Activated naive CD8-positive, alpha-beta T cell (primary cell): ENCODE results near the gene WNK3.
A peak's percentile ranks its signal among the peaks of the same experiment; 100 is the strongest.

Source experiments
- H3K27ac Mint-ChIP-seq: one replicate; pipeline ENCODE4 v1.8.0; 2021; ENCODE audit warnings: mixed read lengths
- H3K27me3 Mint-ChIP-seq: one replicate; pipeline ENCODE4 v1.8.0; 2021; ENCODE audit warnings: mixed read lengths
- H3K36me3 Mint-ChIP-seq: one replicate; pipeline ENCODE4 v1.8.0; 2021; ENCODE audit warnings: mixed read lengths
- H3K4me1 Mint-ChIP-seq: one replicate; pipeline ENCODE4 v1.8.0; 2021; ENCODE audit warnings: low read depth, mixed read lengths
- H3K4me3 Mint-ChIP-seq: one replicate; pipeline ENCODE4 v1.8.0; 2021; ENCODE audit warnings: mild to moderate bottlenecking, mixed read lengths
- H3K9me3 Mint-ChIP-seq: one replicate; pipeline ENCODE4 v1.8.0; 2021; ENCODE audit warnings: low read depth, mixed read lengths

WNK3 gene

DNA sequence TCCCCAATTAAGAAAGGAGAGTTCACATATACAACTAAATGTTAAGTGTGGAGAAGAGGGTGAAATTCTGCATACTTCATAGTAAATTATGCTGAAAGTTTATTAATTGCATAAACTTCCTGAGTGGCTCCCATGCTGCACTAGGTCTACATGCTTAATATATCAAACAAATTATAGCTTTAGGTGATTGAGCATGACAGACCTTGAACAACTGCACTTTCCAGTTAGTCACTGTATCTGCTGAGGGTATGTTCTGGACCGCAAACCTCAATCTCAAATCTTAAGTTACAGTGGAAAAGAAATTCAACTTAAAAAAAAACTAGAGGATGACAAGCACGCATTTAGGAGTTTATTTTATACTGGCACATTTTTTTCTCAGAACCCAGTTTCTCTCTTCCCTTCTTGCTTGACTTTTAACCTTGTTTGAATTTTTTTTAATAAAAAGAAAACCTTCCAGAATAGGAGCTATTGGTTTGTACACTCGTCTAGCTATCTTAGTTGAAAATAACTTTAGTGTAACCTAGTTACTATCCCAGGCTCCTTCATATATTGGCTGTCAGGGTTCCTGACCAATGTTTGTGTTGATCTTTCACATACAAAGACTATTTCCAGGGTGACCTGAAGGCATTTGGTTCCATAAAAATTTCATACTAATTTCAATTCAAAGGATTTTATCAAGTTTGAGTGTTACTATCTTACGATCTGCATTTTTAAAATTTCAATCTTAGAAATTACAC, 164.6 kb downstream of the WNK3 start:
- Mint-ChIP-seq H3K9me3 (no peaks in the 10 kb centered on the region), H3K4me1 (no peaks in the 10 kb centered on the region), H3K27me3 (no peaks in the 10 kb centered on the region), H3K36me3 (no peaks in the 10 kb centered on the region), H3K27ac (no peak overlapping the region), H3K4me3 (no peak overlapping the region)

DNA sequence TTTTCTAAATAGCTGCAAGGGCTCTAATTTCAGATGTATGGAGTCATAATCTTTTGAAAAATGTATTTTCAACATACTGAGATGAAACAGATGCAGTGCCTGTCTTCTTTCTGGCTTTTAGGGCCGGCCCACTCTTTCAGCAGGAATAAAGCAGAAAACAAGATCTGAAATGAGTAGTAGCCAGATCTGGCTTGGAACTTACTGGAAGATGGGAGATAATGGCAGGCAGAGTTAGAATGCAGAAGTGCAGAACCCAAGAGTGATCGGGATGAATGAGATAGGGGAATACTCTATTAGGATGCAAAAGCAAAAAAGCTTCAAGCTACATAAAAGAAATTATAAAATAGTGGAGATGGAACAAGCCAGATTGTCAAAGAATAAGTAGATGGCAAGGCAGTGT, 173.4 kb downstream of the WNK3 start:
- no peaks in the 10 kb centered on the region for H3K9me3 Mint-ChIP-seq
- peaks cover 28% of the 10 kb centered on the region for H3K4me1 Mint-ChIP-seq
- H3K36me3 Mint-ChIP-seq: peaks cover 2% of the 10 kb centered on the region
- no peak overlapping the region for H3K27ac Mint-ChIP-seq
- no peaks in the 10 kb centered on the region for H3K27me3 Mint-ChIP-seq
- no peak overlapping the region for H3K4me3 Mint-ChIP-seq

DNA sequence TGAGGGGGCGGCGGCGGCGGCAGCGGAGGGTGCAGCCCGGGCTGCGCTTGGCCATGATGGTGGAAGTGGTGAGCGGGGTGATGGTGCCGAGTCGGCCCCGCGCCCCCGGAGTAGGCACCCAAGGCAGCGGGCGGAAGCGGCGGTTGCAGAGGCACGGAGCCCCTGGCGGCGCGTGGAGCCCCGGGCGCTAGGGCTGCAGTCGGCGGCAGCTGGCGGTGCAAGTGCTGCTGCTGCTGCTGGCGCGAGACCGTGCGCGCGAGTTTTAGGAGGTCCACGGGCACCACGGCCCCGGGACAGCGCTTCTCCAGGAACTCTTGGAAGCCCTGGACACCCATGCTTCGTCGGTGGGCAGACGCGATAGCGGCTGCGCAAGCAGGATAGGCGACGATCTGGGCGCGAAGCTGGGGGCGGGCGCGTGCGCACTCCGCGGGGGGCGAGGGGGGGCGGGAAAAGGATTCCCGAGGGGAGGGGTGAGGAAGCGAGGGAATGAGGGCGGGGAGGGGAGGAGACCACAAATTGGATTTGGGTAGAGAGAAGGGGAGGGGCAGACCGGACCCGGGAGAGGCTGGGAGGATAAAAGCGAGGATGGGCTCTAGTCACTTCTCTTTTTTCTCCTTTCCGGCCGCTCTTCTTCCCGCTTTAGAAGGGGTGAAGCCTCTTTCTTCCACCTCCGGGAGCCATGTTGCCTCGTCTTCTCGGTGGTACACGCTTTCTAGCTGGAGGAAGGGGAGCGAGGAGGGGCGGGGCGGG, 174.8 kb downstream of the WNK3 start, which contains the start of gene FAM120C:
Gene FAM120C (minus strand): TSS at position 391 of the 750 bp plus-strand sequence. CDS start 56 bp downstream, at position 335.
- H3K27me3 Mint-ChIP-seq: no peaks in the 10 kb centered on the region
- no peaks in the 10 kb centered on the region for H3K9me3 Mint-ChIP-seq
- peaks cover 40% of the 10 kb centered on the region for H3K4me1 Mint-ChIP-seq
- peak within 1 kb of the TSS; percentile 91 for H3K27ac Mint-ChIP-seq
- H3K36me3 Mint-ChIP-seq: peaks cover 3% of the 10 kb centered on the region
- peak within 1 kb of the TSS; percentile 94 for H3K4me3 Mint-ChIP-seq

DNA sequence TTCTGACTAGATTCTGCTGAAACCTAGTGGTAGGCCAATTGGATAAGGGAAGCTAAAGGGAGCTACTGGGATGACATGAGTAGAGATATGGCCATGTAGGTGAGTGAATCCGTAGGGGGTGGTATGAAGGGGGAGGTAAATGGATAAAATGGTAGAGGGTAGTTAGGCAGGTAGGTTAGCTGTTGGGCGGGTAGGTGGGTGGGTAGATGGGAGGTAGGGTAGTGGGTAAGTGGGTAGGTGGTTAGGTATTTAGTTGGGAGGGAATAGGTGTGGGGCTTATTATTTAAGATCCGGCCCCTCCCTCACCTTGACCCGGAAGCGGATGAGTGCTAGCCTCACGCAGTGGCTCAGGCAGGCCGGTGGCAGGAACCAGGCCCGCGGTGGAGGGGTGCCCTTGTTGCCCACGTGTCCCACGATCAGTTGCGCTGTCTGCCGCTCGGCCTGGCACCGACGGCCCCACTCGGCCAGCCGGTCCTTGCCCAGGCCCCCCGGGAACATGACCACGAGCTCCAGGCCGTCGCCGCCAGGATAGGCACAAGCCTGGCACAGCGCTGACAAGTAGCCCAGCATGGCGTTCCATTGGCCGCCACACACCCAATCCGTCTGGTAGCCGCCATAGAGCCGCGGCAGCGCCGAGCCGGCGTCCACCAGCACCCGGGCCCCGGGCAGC, 175.5 kb downstream of the WNK3 start:
- Mint-ChIP-seq H3K4me1 (peaks cover 47% of the 10 kb centered on the region), H3K27me3 (no peaks in the 10 kb centered on the region), H3K27ac (peak overlapping the region; percentile 91), H3K36me3 (peaks cover 3% of the 10 kb centered on the region), H3K4me3 (peak overlapping the region; percentile 94), H3K9me3 (no peaks in the 10 kb centered on the region)

DNA sequence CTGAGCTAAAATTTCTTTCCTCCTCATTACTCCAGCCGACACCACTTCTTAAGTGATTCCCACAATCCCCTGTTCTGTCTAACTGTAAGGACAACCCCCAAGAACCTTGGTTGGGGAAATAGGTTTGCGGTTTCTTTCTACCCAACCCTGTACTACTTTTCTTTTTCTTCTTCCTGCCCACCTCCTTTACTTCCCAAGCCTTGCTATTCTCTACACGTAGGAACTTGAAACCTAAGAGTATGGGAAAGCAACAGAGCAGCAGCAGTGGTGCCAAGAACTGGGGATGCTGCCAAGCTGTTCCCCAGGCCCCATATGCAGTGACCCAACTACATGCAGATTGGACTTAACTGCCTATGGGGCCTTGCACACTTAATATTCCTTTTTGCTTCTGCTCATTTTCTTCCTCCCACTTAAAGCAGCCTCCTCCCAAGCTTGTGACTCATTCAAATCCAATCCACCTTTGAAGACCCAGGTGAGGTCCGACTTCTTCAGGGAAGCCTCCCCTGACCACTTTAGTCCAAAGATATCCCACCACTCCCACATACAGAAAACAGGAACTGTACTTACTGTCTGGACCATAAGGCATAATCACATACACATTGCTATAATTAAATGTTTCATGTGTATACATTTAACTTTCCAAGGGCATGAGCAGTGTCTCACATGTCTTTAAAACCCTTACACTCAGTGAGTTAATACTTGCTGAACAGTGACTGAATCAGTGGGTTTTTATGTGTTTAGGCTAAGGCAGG, 176.5 kb downstream of the WNK3 start:
- H3K36me3 Mint-ChIP-seq: peaks cover 8% of the 10 kb centered on the region
- H3K27me3 Mint-ChIP-seq: no peaks in the 10 kb centered on the region
- no peaks in the 10 kb centered on the region for H3K9me3 Mint-ChIP-seq
- peak overlapping the region; percentile 94 for H3K4me3 Mint-ChIP-seq
- H3K27ac Mint-ChIP-seq: peak overlapping the region; percentile 91
- H3K4me1 Mint-ChIP-seq: peaks cover 56% of the 10 kb centered on the region

DNA sequence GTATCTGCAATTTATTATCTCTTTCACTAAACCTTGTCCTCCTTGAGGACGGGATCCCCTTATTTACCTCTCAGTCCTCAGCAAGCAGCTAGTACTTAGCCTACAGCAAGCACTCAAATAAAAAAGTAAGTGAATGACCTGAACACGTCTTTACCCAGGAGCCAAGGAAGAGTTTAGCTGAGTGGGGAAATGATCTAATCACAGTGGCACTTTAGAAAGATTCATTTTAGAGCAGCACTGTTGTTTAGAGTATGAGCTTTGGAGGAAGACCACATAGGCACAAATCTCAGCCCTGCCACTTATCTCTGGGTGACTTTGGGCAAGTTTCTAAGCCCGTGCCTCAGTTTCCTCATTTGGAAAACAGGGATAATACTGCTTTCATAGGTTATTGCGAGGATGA, 177.4 kb downstream of the WNK3 start:
- Mint-ChIP-seq H3K9me3 (no peaks in the 10 kb centered on the region), H3K4me1 (peaks cover 56% of the 10 kb centered on the region), H3K27ac (no peak overlapping the region), H3K27me3 (no peaks in the 10 kb centered on the region), H3K4me3 (peak overlapping the region; percentile 94), H3K36me3 (peaks cover 8% of the 10 kb centered on the region)

DNA sequence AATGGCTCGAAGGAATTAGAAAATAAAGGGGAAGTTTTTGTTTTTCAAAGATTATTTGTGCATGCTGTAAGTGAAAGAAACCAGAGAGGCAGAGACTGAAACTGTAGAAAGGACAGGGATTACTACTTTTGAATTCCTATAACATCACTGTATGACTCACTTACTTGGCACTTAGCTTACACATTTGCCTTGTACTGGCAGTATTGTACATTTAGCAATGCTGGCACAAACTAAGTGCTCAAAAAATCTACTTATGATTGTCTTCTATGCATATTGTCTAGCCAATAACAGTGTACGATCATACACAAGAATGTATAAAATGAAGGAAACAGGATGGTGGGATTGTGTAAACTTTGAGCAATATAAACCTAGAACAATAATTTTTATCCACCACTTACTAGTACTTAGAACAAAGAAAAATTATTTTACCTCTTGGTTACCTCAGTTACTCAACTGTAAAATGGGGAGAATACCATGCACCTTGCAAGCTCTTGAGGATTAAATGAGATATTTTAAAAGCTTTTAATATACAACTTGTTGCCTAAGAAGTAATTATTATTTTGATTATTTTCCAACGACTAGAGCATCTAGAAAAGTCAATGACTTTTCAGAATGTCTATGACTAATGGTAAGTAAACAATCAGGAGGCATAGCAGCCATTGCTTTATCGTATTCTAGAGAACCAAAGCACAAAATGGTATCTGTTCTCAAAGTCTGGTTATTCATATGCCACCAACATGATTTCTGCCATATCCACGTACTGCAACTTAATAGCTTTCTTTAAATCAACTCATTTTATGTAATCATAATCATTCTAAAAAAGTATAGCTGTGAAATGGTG, 179.5 kb downstream of the WNK3 start:
- H3K9me3 Mint-ChIP-seq: no peaks in the 10 kb centered on the region
- H3K36me3 Mint-ChIP-seq: peaks cover 12% of the 10 kb centered on the region
- no peaks in the 10 kb centered on the region for H3K27me3 Mint-ChIP-seq
- H3K4me1 Mint-ChIP-seq: peaks cover 52% of the 10 kb centered on the region
- H3K4me3 Mint-ChIP-seq: peak overlapping the region; percentile 94
- peak overlapping the region; percentile 77 for H3K27ac Mint-ChIP-seq

DNA sequence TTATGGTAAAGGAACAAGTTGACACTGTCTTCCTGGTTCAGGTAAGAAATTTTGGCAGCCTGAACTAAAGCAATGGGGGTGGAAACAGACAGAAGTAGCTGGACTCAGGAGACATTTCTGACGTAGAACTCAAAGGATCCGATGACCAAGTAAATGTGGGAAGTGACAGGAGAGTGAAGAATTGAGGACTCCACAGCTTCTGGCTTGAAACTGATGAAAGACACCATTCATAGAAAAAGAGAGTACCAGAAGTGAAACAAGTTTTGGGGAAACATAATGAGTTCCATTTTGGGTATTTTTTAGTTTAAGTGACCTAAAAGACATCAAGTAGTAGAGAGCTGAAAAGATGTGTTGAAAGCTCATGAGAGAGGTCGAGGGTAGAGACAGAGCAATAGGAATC, 180.5 kb downstream of the WNK3 start:
- H3K27me3 Mint-ChIP-seq: no peaks in the 10 kb centered on the region
- H3K27ac Mint-ChIP-seq: peak overlapping the region; percentile 77
- H3K9me3 Mint-ChIP-seq: no peaks in the 10 kb centered on the region
- H3K36me3 Mint-ChIP-seq: peaks cover 12% of the 10 kb centered on the region
- H3K4me1 Mint-ChIP-seq: peaks cover 52% of the 10 kb centered on the region
- peak overlapping the region; percentile 49 for H3K4me3 Mint-ChIP-seq

DNA sequence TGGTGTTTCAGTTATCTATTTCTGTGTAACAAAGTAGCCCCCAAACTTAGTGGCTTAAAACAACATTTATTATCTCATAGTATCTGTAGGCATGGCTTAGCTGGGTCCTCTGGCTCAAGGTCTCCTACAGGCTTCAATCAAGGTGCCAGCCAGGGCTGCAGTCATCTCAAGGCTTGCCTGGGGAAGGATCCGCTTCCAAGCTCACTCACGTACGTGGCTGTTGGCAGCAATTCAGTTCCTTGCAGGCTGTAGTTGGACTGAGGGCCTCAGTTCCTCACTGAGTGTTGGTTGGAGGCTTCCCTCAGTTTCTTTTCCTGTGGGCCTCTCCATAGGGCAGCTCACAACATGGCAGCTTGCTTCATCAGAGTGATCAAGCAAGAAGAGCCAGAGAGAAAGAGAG, 184.1 kb downstream of the WNK3 start:
- no peak overlapping the region for H3K4me3 Mint-ChIP-seq
- H3K27ac Mint-ChIP-seq: no peak overlapping the region
- H3K36me3 Mint-ChIP-seq: peaks cover 10% of the 10 kb centered on the region
- H3K27me3 Mint-ChIP-seq: no peaks in the 10 kb centered on the region
- peaks cover 21% of the 10 kb centered on the region for H3K4me1 Mint-ChIP-seq
- H3K9me3 Mint-ChIP-seq: no peaks in the 10 kb centered on the region

DNA sequence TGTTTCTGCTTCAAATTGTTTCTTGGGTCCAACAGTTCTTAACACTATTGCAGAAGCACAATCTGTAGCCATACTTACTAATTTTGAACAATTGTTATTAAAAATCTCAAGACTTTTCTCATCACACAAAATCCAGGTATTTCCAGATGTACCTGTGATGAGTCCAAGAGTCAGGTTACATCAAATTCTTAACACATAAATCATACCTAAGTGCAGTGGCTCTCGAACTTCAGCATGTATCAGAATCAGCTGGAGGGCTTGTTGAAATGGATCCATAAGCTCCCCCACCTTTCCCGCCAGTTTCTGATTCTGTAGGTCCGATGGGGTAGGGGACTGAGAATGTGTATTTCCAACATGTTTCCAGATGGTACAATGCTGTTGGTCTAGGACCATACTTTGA, 185.4 kb downstream of the WNK3 start:
- Mint-ChIP-seq H3K4me1 (peaks cover 9% of the 10 kb centered on the region), H3K4me3 (no peak overlapping the region), H3K27me3 (no peaks in the 10 kb centered on the region), H3K36me3 (peaks cover 8% of the 10 kb centered on the region), H3K27ac (no peak overlapping the region), H3K9me3 (no peaks in the 10 kb centered on the region)

DNA sequence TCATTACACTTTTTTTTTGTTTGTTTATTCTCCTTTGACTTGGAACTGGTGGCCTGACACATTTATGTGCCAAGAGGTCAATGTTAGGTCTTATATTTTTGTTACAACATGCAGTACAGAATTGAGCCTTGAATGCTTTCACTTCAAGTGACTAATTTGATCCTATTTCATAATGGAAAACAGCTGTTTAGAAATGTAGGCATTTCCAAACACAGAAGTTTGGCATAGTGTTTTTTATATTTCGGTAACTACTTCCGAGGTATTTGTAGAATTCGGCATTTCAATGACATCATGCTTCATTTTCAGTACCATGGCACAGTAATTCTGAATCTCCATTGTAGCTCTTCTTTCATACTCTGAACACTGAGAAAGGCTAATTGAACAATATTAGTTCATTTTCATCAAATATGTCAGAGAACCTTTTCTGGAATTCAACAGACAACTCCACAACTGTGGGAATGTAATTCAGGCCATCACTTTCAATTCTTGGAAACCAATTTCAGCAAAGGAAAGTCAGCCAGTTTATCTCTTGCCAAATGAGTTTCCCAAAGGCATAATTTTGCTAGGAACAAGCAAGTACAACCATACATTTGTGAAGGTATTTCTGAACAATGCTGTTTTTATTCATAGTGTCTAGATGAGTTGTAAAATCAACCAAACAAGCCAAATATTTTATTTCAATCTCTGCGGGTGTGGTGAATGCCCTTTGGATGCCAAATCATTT, 186.2 kb downstream of the WNK3 start:
- no peak overlapping the region for H3K4me3 Mint-ChIP-seq
- H3K27me3 Mint-ChIP-seq: no peaks in the 10 kb centered on the region
- H3K36me3 Mint-ChIP-seq: peaks cover 5% of the 10 kb centered on the region
- H3K9me3 Mint-ChIP-seq: no peaks in the 10 kb centered on the region
- H3K4me1 Mint-ChIP-seq: peaks cover 4% of the 10 kb centered on the region
- no peak overlapping the region for H3K27ac Mint-ChIP-seq

DNA sequence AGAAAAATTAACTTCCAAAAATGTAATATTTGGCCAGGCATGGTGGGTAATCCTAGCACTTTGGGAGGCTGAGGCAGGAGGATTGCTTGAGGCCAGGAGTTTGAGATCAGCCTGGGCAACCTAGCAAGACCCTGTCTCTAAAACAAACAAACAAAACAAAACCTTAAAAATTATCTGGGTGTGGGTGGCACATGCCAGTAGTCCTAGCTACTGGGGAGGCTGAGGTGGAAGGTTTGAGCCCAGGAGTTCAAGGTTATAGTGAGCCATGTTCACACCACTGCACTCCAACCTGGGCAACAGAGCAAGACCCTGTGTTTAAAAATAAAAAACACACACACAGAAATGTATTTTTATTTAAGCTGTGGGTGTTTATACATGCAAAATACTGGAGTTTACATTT, 186.8 kb downstream of the WNK3 start:
- Mint-ChIP-seq H3K36me3 (peaks cover 3% of the 10 kb centered on the region), H3K4me1 (peaks cover 2% of the 10 kb centered on the region), H3K27me3 (no peaks in the 10 kb centered on the region), H3K9me3 (no peaks in the 10 kb centered on the region), H3K27ac (no peak overlapping the region), H3K4me3 (no peak overlapping the region)

DNA sequence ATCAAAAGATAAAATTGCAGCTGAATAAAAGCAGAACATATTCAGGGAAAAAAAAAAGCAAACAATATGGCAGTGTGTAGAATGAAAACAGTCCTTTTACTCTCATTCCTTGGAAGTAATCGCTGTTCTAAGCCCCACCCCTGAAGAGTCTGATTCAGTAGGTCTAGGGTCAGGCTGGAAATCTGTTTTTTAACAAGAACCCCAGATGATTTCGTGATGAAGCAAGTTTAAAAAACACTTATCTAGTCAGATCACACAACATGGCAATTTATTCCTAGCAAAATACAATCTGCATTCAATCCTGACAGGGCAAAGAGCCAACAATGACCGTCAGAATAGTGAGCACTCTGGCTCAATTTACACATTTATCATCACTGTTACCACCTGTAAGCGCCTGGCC, 190.9 kb downstream of the WNK3 start:
- peaks cover 2% of the 10 kb centered on the region for H3K4me1 Mint-ChIP-seq

More for the DNA sequence above, 190.9 kb downstream of the WNK3 start:
- Mint-ChIP-seq H3K9me3 (no peaks in the 10 kb centered on the region), H3K4me3 (no peak overlapping the region), H3K27ac (no peak overlapping the region), H3K36me3 (no peaks in the 10 kb centered on the region), H3K27me3 (no peaks in the 10 kb centered on the region)
